ENCODE results near the gene PVRIG.

DNA sequence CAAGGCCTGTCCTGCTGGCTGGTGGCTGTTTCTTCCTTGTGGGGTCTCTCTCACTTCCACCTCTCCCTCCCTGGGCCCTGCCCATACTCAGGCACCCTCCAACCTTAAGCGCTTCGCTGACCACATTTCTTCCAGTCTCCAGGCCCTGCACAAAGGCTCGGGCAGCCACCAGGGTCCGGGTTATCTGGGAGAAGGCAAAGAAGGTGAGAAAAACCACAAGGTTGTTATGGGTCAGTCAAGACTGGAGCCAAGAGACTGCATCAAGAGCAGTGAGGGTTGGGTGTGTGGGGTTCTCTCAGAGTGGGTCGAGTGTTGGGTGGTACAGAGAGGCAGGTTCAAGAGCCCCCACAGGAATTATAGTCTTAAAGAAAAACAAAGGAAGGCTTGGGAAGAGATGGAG lies 45.2 kb upstream of the PVRIG start:
- TF ChIP-seq EZH2phosphoT487 (IDR thresholded peaks at IDR 0.05; ENCODE audit: borderline replicate concordance): no peak
- TF ChIP-seq, protein P1, sequence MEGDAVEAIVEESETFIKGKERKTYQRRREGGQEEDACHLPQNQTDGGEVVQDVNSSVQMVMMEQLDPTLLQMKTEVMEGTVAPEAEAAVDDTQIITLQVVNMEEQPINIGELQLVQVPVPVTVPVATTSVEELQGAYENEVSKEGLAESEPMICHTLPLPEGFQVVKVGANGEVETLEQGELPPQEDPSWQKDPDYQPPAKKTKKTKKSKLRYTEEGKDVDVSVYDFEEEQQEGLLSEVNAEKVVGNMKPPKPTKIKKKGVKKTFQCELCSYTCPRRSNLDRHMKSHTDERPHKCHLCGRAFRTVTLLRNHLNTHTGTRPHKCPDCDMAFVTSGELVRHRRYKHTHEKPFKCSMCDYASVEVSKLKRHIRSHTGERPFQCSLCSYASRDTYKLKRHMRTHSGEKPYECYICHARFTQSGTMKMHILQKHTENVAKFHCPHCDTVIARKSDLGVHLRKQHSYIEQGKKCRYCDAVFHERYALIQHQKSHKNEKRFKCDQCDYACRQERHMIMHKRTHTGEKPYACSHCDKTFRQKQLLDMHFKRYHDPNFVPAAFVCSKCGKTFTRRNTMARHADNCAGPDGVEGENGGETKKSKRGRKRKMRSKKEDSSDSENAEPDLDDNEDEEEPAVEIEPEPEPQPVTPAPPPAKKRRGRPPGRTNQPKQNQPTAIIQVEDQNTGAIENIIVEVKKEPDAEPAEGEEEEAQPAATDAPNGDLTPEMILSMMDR (conservative IDR thresholded peaks at IDR 0.05; ENCODE audit: low read length): no peak

Measured in Loucy (cell line).